Body of pancreas (tissue), 4 donors: ENCODE measurements around the gene BCL2L12.
"Not testable (repeated sequence)": the region's sequence is repeated elsewhere in the genome, so short reads cannot be mapped to it uniquely, and the experiment has no call there.

Experiments
- POLR2A ChIP-seq, 3 donors: fragments of 450-650 bp; IDR thresholded peaks; one replicate each; pipeline ENCODE4 v1.6.1; 2016; ENCODE audit warnings: antibody characterized with exemption in 3 of 3, mild to moderate bottlenecking in 2 of 3
- TF ChIP-seq, protein P1 (sequence below), 7 experiments: fragments of 450-650 bp in 4 of 7; fragments of 200-600 bp in 3 of 7; sonication (generic) in 3 of 7; IDR thresholded peaks; one replicate each; pipeline ENCODE4 v1.5.1; 2016 to 2019; ENCODE audit warnings: antibody characterized with exemption in 7 of 7

DNA sequence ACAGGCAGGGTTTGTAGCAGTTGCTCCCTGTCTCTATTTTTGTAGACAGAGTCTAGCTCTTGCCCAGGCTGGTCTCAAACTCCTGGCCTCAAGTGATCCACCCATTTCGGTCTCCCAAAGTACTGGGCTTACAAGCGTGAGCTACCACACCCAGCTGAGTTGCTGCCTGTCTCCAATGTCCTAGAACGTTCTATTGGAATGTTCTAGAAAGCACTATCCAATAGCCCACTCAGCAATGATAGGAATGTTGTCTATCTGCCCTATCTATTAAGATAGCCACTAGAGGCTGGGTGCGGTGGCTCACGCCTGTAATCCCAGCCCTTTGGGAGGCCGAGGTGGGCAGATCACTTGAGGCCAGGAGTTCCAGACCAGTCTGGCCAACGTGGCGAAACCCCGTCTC is 32.5 kb upstream of the BCL2L12 start:
- TF ChIP-seq, protein P1, sequence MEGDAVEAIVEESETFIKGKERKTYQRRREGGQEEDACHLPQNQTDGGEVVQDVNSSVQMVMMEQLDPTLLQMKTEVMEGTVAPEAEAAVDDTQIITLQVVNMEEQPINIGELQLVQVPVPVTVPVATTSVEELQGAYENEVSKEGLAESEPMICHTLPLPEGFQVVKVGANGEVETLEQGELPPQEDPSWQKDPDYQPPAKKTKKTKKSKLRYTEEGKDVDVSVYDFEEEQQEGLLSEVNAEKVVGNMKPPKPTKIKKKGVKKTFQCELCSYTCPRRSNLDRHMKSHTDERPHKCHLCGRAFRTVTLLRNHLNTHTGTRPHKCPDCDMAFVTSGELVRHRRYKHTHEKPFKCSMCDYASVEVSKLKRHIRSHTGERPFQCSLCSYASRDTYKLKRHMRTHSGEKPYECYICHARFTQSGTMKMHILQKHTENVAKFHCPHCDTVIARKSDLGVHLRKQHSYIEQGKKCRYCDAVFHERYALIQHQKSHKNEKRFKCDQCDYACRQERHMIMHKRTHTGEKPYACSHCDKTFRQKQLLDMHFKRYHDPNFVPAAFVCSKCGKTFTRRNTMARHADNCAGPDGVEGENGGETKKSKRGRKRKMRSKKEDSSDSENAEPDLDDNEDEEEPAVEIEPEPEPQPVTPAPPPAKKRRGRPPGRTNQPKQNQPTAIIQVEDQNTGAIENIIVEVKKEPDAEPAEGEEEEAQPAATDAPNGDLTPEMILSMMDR (IDR thresholded peaks at IDR 0.05) = not testable (repeated sequence)
- TF ChIP-seq POLR2A (IDR thresholded peaks at IDR 0.05) = not testable (repeated sequence)
